B cell (primary cell): ENCODE results near the gene LRIG1.

ENCODE experiments used
- CTCF ChIP-seq: fragments of 200-600 bp; IDR thresholded peaks from one replicate; pipeline ENCODE4 v1.8.0; 2022; ENCODE audit warnings: antibody characterized with exemption, mild to moderate bottlenecking
- EZH2 ChIP-seq: IDR thresholded peaks from 2 replicates; pipeline ENCODE4 v1.6.1; 2012; ENCODE audit warnings: borderline replicate concordance, low read depth, mild to moderate bottlenecking, moderate library complexity, low read length; ENCODE audit not compliant: insufficient read depth, poor library complexity, severe bottlenecking

GRCh38 chr3:66537735-66538134, 36.9 kb upstream of the LRIG1 start:
- TF ChIP-seq CTCF (no peak), EZH2 (no peak)
